Limb (tissue), 2 donors: ENCODE results near the gene TOR2A.
A peak's percentile ranks its signal among the peaks of the same experiment; 100 is the strongest.

Experiments used
- DNase-seq, 2 donors: peaks; one replicate each; pipeline ENCODE4 v3.0.0-alpha.2; 2016; ENCODE audit errors: extremely low spot score in 2 of 2

Gene TOR2A

GRCh38 chr9:127720865-127721227 is 14.2 kb downstream of the TOR2A start:
- DNase-seq = no peak

- no peak for DNase-seq
Observed at GRCh38 chr9:127720031-127720864, 14.8 kb downstream of the TOR2A start.

- no peak for DNase-seq
Observed at GRCh38 chr9:127717766-127718165, 17.3 kb downstream of the TOR2A start.

GRCh38 chr9:127716412-127716811 is 18.7 kb downstream of the TOR2A start:
- DNase-seq = no peak

GRCh38 chr9:127715470-127716337 is 19.4 kb downstream of the TOR2A start, which contains the start of the genes PTRH1 and TTC16:
PTRH1 (minus strand) TSS chr9:127715663; CDS start chr9:127715639, 24 bp downstream.
TTC16 (plus strand) TSS chr9:127716079; CDS start chr9:127716146, 67 bp downstream.
- DNase-seq = peak; percentile 96 to 98

GRCh38 chr9:127714951-127715469 is 20.1 kb downstream of the TOR2A start:
- DNase-seq = no peak

GRCh38 chr9:127714020-127714750 is 20.9 kb downstream of the TOR2A start:
- DNase-seq = no peak

GRCh38 chr9:127712867-127713266 is 22.2 kb downstream of the TOR2A start:
- DNase-seq = no peak

GRCh38 chr9:127712371-127712770 is 22.7 kb downstream of the TOR2A start:
- no peak for DNase-seq

- no peak for DNase-seq
Observed at GRCh38 chr9:127711831-127712274, 23.2 kb downstream of the TOR2A start.

GRCh38 chr9:127711226-127711701 is 23.8 kb downstream of the TOR2A start:
- DNase-seq = no peak

GRCh38 chr9:127710204-127710783 is 24.8 kb downstream of the TOR2A start:
- DNase-seq = no peak

GRCh38 chr9:127708952-127709587 is 26.0 kb downstream of the TOR2A start:
- DNase-seq = no peak

GRCh38 chr9:127707766-127708165 is 27.3 kb downstream of the TOR2A start:
- DNase-seq = no peak

- DNase-seq = no peak
Observed at GRCh38 chr9:127706836-127707241, 28.3 kb downstream of the TOR2A start, which contains the start of gene CFAP157. CFAP157 (plus strand) TSS chr9:127706988; CDS start chr9:127707032, 44 bp downstream.

- DNase-seq = no peak
Observed at GRCh38 chr9:127705577-127706379, 29.3 kb downstream of the TOR2A start.

GRCh38 chr9:127703289-127703946 is 31.7 kb downstream of the TOR2A start:
- DNase-seq = no peak

GRCh38 chr9:127700594-127701255 is 34.4 kb downstream of the TOR2A start:
- no peak for DNase-seq
